B cell (primary cell): Measurements from ENCODE around the gene CAMTA1. TPM values are rescaled to one million over a fixed set of nuclear protein-coding genes. Genes with fewer than 3 reads are reported as not detected.

Source experiments
- ATAC-seq: fragments of 200-7000 bp; cut with Tn5 transposase; one replicate; pipeline ENCODE4 v1.10.0; 2021; ENCODE audit warnings: low read depth, mild to moderate bottlenecking, moderate number of reproducible peaks, moderate library complexity
- CTCF ChIA-PET: fragments of 350-600 bp; sonication (Branson Sonifier 250); formaldehyde crosslinking; loops from one replicate; lab custom pipeline; 2021; ENCODE audit warnings: antibody characterized with exemption, inconsistent platforms; lab: Charles Lee
- POLR2A ChIA-PET: fragments of 350-600 bp; sonication (Branson Sonifier 250); formaldehyde crosslinking; loops from one replicate; lab custom pipeline; 2021; ENCODE audit warnings: antibody characterized with exemption; lab: Charles Lee
- DNase-seq: peaks from one replicate; pipeline ENCODE4 v3.0.0; 2013
- H2AFZ ChIP-seq: 2 replicates; pipeline ENCODE4 v1.6.1; 2012; ENCODE audit warnings: mild to moderate bottlenecking, low read depth, low read length; ENCODE audit not compliant: insufficient read depth, poor library complexity, severe bottlenecking
- H3K27ac ChIP-seq, 2 donors: 1 replicate in 1 of 2; 2 replicates in 1 of 2; pipeline ENCODE4 v1.5.1; 2012 to 2013; ENCODE audit warnings: low read length in 2 of 2, mild to moderate bottlenecking in 2 of 2, moderate library complexity in 1 of 2
- H3K27me3 ChIP-seq, 4 experiments: fragments of 200-600 bp in 1 of 4; sonication (generic) in 1 of 4; replicated peaks in 1 of 4; 1 replicate in 2 of 4; 2 replicates in 2 of 4; pipeline versions ENCODE4 v1.6.1 to v1.7.0; 2013 to 2016; ENCODE audit warnings: low read length in 3 of 4, mild to moderate bottlenecking in 2 of 4, mixed read lengths in 1 of 4, moderate library complexity in 1 of 4; ENCODE audit not compliant: insufficient read depth in 4 of 4, control insufficient read depth in 3 of 4; ENCODE audit errors: control extremely low read depth in 1 of 4
- H3K36me3 ChIP-seq, 2 experiments: replicated peaks in 1 of 2; 1 replicate in 1 of 2; 2 replicates in 1 of 2; pipeline versions ENCODE4 v1.6.1 to v1.7.1; 2013; ENCODE audit warnings: low read length in 1 of 2; ENCODE audit not compliant: insufficient read depth in 2 of 2, control insufficient read depth in 1 of 2; ENCODE audit errors: control extremely low read depth in 1 of 2, extremely low read depth in 1 of 2
- H3K4me1 ChIP-seq, 2 donors: fragments of 200-600 bp in 1 of 2; sonication (generic) in 1 of 2; 1 replicate in 1 of 2; 2 replicates in 1 of 2; pipeline versions ENCODE4 v1.5.1 to v1.6.1; 2013 to 2017; ENCODE audit warnings: low read length in 2 of 2; ENCODE audit not compliant: control insufficient read depth in 2 of 2, insufficient read depth in 2 of 2
- H3K4me2 ChIP-seq: replicated peaks from 2 replicates; pipeline ENCODE3; 2012; ENCODE audit warnings: mild to moderate bottlenecking, low read depth, low read length; ENCODE audit not compliant: poor library complexity, severe bottlenecking
- H3K4me3 ChIP-seq, 5 experiments: fragments of 200-600 bp in 1 of 5; sonication (generic) in 1 of 5; 1 replicate in 3 of 5; 2 replicates in 2 of 5; pipeline versions ENCODE4 v1.5.1 to v1.7.0; 2011 to 2016; ENCODE audit warnings: low read length in 4 of 5, mild to moderate bottlenecking in 4 of 5, low read depth in 2 of 5, control low read depth in 1 of 5, moderate library complexity in 1 of 5; ENCODE audit not compliant: insufficient read depth in 1 of 5; ENCODE audit errors: control extremely low read depth in 1 of 5, extremely low read depth in 1 of 5
- H3K79me2 ChIP-seq: fragments of 200-600 bp; sonication (generic); one replicate; pipeline ENCODE4 v1.6.0; 2016; ENCODE audit warnings: low read length; ENCODE audit not compliant: control insufficient read depth, insufficient read depth
- H3K9ac ChIP-seq: fragments of 200-600 bp; sonication (generic); 2 replicates; pipeline ENCODE4 v1.6.1; 2017; ENCODE audit warnings: mild to moderate bottlenecking, low read length, moderate library complexity
- H3K9me3 ChIP-seq, 3 donors: one replicate each; pipeline versions ENCODE4 v1.6.1 to v1.7.1; 2013; ENCODE audit warnings: low read length in 2 of 3; ENCODE audit not compliant: control insufficient read depth in 2 of 3, insufficient read depth in 1 of 3; ENCODE audit errors: control extremely low read depth in 1 of 3
- H4K20me1 ChIP-seq: 2 replicates; pipeline ENCODE4 v1.6.0; 2012; ENCODE audit warnings: mild to moderate bottlenecking, low read length; ENCODE audit not compliant: insufficient read depth, control insufficient read depth, poor library complexity, severe bottlenecking
- H3K27ac Mint-ChIP-seq: one replicate; pipeline ENCODE4 v1.8.0; 2021; ENCODE audit warnings: mixed read lengths
- H3K27me3 Mint-ChIP-seq: one replicate; pipeline ENCODE4 v1.8.0; 2021; ENCODE audit warnings: mixed read lengths
- H3K4me1 Mint-ChIP-seq: one replicate; pipeline ENCODE4 v1.8.0; 2021; ENCODE audit warnings: mixed read lengths
- H3K4me3 Mint-ChIP-seq: one replicate; pipeline ENCODE4 v1.8.0; 2021; ENCODE audit warnings: mixed read lengths
- H3K9me3 Mint-ChIP-seq: one replicate; pipeline ENCODE4 v1.8.0; 2022; ENCODE audit warnings: mixed read lengths; ENCODE audit not compliant: insufficient read depth
- EZH2 ChIP-seq: IDR thresholded peaks from 2 replicates; pipeline ENCODE4 v1.6.1; 2012; ENCODE audit warnings: borderline replicate concordance, low read depth, mild to moderate bottlenecking, moderate library complexity, low read length; ENCODE audit not compliant: insufficient read depth, poor library complexity, severe bottlenecking
- WGBS: methylation state at CpG from one replicate; pipeline ENCODE4 v1.1.5; 2013; ENCODE audit warnings: missing lambda C conversion rate; ENCODE audit not compliant: insufficient coverage; 5-methylcytosine and 5-hydroxymethylcytosine counted together
- intact Hi-C: fragments of 100-400 bp; cut with micrococcal nuclease; formaldehyde crosslinking; loops from one replicate; pipeline ENCODE4 v1.10.0; 2022
- polyA plus RNA-seq: library from polyadenylated mRNA; depleted of rRNA; stranded (reverse); fragments of >200 nt; gene quantifications from 2 replicates; pipeline ENCODE4 v1.2.3, GENCODE V29; 2012
- total RNA-seq, 2 donors: library from RNA; stranded (reverse); fragments of 120-200 nt in 1 of 2; gene quantifications; 1 replicate in 1 of 2; 2 replicates in 1 of 2; pipeline versions ENCODE4 v1.2.3 to v1.2.4, GENCODE V29; 2013 to 2022
- TF ChIP-seq, protein P1 (sequence below): fragments of 200-600 bp; IDR thresholded peaks from one replicate; pipeline ENCODE4 v1.8.0; 2022; ENCODE audit warnings: antibody characterized with exemption, mild to moderate bottlenecking

Gene CAMTA1
- total and polyA plus RNA-seq, 2 donors (not counting 1 experiment from before 2014, with no cell fraction given) = 42.2 to 45.7 TPM

DNA sequence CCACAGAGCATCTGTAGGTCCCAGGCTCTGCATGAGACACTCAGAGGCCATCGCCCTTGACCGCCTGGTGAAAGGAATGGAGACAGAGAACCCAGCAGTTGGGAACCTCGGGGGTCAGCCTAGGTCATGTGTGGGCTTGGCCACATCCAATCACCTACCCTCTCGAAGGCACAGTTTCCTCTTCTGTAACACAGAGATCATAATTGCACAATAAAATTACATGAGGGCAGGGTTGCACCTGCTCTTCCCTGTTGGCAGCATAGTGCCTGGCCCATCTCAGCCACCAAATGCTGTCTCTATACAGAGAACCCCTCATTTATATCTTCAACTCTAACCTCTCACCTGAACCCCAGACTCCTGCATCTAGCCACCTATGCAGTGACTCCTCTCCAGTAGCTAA, 567.7 kb downstream of the CAMTA1 start:
- POLR2A ChIA-PET = no interaction called here

DNA sequence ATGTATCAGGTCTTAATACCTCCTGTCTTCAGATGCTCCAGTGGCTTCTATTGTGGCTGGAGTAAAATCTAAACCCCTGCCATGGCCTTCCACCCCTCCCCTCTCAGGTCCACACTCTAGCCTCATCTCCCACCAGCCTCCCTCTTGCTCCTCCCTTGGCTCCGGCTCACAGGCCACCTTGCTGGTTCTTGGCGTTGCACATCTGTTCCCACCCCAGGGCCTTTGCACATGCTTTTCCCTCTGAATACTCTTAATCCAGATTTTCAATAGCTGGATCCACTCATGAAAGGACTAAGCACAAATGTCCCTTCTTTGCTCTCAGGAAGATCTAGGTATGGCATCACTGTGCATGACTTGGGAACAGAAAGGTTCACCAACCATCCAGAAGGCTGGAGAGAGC, 570.4 kb downstream of the CAMTA1 start:
- H2AFZ ChIP-seq = no peak overlapping the region
- ChIA-PET POLR2A (no interaction called here), CTCF (no interaction called here)
- no peaks in the 10 kb centered on the region for H3K27me3 ChIP-seq
- intact Hi-C loops = no loop called here
- no peak overlapping the region for H3K27ac Mint-ChIP-seq
- H3K36me3 ChIP-seq = no peaks in the 10 kb centered on the region
- no peak for ATAC-seq
- no peak overlapping the region for H3K4me2 ChIP-seq
- no peaks in the 10 kb centered on the region for H3K4me1 Mint-ChIP-seq
- no peak overlapping the region for H3K4me3 ChIP-seq
- H3K9me3 Mint-ChIP-seq = no peaks in the 10 kb centered on the region
- H3K27me3 Mint-ChIP-seq = peaks cover 6% of the 10 kb centered on the region
- no peak overlapping the region for H3K9ac ChIP-seq
- WGBS = 100% methylated on average over 2 of the region's 2 CpGs
- peaks cover 0 to 6% (median 0%) of the 10 kb centered on the region in 3 donors for H3K9me3 ChIP-seq
- no peaks in the 10 kb centered on the region for H3K4me1 ChIP-seq
- no peak overlapping the region for H3K27ac ChIP-seq
- no peak for TF ChIP-seq EZH2
- TF ChIP-seq, protein P1, sequence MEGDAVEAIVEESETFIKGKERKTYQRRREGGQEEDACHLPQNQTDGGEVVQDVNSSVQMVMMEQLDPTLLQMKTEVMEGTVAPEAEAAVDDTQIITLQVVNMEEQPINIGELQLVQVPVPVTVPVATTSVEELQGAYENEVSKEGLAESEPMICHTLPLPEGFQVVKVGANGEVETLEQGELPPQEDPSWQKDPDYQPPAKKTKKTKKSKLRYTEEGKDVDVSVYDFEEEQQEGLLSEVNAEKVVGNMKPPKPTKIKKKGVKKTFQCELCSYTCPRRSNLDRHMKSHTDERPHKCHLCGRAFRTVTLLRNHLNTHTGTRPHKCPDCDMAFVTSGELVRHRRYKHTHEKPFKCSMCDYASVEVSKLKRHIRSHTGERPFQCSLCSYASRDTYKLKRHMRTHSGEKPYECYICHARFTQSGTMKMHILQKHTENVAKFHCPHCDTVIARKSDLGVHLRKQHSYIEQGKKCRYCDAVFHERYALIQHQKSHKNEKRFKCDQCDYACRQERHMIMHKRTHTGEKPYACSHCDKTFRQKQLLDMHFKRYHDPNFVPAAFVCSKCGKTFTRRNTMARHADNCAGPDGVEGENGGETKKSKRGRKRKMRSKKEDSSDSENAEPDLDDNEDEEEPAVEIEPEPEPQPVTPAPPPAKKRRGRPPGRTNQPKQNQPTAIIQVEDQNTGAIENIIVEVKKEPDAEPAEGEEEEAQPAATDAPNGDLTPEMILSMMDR = no peak
- no peaks in the 10 kb centered on the region for H4K20me1 ChIP-seq
- no peak for DNase-seq
- no peaks in the 10 kb centered on the region for H3K79me2 ChIP-seq
- H3K4me3 Mint-ChIP-seq = no peak overlapping the region

More for the DNA sequence above, 567.7 kb downstream of the CAMTA1 start:
- Mint-ChIP-seq H3K4me1 (no peaks in the 10 kb centered on the region), H3K27ac (no peak overlapping the region), H3K27me3 (peaks cover 10% of the 10 kb centered on the region), H3K4me3 (no peak overlapping the region), H3K9me3 (no peaks in the 10 kb centered on the region)
- intact Hi-C loops = no loop called here
- no peak overlapping the region for H3K27ac ChIP-seq
- ATAC-seq (no peak), DNase-seq (no peak)
- WGBS = 75% methylated on average over 4 of the region's 4 CpGs
- H4K20me1 ChIP-seq = no peaks in the 10 kb centered on the region
- no peak overlapping the region for H3K4me2 ChIP-seq
- TF ChIP-seq EZH2 = no peak
- TF ChIP-seq, protein P1 = no peak
- no peaks in the 10 kb centered on the region for H3K27me3 ChIP-seq
- CTCF ChIA-PET = no interaction called here
- no peaks in the 10 kb centered on the region for H3K36me3 ChIP-seq
- no peak overlapping the region for H3K9ac ChIP-seq
- peaks cover 0 to 6% (median 0%) of the 10 kb centered on the region in 3 donors for H3K9me3 ChIP-seq
- H2AFZ ChIP-seq = no peak overlapping the region
- H3K4me3 ChIP-seq = no peak overlapping the region
- no peaks in the 10 kb centered on the region for H3K4me1 ChIP-seq
- H3K79me2 ChIP-seq = no peaks in the 10 kb centered on the region
